Left kidney (tissue), 2 donors: ENCODE data around the gene CEBPE. TPM values are rescaled to one million over a fixed set of nuclear protein-coding genes. Genes with fewer than 3 reads are reported as not detected.
A peak's percentile ranks its signal among the peaks of the same experiment; 100 is the strongest.

Source experiments
- DNase-seq: peaks from one replicate; pipeline ENCODE4 v3.0.0-alpha.2; 2013
- polyA plus RNA-seq: library from polyadenylated mRNA; unstranded; fragments of 120-200 nt; gene quantifications from one replicate; pipeline ENCODE4 v1.2.1, GENCODE V29; 2013; ENCODE audit not compliant: insufficient read length

The CEBPE gene
- polyA plus RNA-seq, 1 donor, result 0.08 TPM

DNA sequence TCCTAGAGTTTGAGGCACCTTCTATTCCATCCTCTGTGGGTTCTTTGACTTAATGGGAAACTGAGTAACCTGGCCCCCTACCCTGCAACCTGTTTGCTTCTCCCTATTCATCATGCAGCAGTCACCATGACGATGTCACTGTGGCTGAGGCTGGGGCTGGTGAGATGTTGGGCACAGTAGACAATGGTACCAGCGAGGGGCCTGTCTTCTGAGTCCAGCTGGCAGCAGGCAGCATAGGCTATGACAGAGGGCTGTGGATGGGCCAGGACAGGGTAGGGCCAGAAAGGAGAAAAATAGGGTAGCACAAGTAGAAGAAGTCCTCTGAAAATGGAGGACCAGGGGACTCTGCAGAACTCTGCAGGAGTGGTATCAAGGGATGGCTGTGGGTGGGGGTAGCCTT, 16.3 kb downstream of the CEBPE start:
- no peak for DNase-seq

DNA sequence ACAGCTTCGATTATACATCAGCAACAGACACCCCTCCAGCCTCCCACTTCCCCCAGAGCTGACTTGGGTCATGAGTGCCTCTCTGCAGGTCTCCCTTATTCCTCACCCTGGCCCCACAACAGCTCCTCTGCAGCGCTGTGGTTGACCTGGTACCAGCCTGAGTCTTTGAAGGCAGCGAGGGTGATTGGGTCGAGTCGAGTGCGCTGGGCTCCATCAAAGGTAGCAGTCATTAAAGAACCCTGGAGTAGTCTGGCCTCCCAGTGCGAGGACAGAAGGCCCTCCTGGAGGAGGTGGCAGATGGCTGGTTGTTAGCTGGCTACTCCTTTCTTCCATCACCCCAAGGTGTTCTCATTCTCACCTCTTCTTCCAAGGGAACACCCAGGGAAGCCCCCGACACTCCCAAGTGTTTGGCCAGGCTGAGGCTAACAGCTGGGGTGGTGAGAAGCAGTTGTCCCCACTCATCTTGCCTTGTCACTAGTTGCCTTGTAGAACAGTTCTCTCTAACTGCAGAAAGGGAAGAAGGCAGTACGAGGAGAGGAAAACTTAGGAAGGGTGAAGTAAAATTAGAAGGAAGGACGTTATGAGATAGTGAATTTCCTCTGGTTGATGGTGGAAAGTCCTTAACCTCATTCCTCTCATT, 16.9 kb downstream of the CEBPE start:
- no peak for DNase-seq

DNA sequence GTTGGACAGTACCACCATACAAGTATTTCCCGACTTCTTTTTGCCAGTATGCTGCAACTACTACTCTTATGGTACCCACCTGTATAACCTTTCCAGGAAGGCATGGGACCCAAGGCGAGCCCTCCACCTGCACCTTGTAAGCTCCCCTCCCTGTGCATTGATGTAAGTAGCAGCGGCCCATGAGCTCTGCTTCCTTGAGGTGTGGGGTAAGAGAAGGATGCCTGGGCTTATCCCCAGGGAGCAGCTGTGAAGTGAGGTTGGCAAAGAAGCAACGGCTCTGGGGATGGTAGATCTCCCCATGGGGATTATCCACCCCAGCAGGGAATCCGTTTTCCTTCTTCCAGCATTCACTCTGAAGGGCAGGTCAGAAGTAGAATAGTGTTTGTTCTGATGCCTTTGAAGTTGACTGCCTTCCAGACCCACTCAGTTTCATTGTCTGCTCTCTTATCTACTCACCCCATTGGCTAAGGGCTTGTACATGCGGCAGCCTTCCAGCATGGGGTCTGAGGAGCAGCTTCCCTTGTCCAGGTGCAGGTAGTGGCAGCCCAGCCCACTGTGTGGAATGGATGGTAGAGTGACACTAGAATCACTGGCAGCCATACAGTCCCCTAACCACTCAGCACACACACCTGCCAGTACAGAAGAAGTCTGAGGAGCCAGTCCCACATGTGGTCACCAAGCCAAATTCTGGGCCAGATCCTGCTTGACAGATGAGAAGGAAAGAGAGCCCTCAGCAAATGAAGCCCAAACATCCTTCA, 17.7 kb downstream of the CEBPE start:
- DNase-seq, result no peak

DNA sequence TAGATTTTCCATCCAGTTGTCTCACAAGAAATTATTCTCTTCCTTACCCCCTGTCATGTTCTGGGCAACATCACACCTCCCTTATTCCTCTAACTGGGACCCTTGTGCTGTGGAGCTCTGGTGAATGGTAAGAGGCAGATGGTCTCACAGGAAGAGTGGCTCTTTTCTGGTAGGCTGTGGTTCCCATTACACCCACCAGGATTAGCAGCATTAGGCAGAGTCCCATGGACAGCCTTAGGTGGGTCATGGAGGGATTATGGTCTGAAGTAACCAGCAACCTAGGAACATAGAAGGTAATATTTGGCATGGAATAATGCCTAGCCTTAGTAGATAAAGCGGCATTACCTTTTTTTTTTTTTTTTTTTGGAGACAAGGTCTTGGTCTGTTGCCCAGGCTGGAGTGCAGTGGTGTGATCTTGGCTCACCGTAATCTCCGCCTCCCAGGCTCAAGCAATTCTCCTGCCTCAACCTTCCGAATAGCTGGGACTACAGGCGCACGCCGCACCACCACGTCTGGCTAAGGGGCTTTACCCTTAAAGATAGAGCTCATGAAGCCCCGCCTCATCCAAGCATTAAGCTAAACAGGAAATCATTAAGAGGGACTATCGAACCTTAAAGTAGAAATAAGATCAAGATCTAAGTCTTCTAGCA, 19.7 kb downstream of the CEBPE start:
- DNase-seq, result no peak

DNA sequence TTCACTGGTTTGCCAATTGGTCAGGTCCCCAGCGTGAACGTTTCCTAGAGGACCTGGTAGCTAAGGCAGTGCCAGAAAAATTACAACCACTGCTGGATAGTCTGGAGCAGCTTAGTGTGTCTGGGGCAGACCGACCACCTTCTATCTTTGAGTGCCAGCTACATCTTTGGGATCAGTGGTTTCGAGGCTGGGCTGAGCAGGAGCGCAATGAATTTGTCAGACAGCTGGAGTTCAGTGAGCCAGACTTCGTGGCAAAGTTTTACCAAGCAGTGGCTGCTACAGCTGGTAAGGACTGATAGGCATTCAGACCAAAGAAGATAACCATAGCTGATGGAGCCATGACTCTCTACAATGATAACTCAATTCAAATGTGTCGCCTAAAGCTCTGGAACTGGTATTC, 21.3 kb downstream of the CEBPE start:
- no peak for DNase-seq

DNA sequence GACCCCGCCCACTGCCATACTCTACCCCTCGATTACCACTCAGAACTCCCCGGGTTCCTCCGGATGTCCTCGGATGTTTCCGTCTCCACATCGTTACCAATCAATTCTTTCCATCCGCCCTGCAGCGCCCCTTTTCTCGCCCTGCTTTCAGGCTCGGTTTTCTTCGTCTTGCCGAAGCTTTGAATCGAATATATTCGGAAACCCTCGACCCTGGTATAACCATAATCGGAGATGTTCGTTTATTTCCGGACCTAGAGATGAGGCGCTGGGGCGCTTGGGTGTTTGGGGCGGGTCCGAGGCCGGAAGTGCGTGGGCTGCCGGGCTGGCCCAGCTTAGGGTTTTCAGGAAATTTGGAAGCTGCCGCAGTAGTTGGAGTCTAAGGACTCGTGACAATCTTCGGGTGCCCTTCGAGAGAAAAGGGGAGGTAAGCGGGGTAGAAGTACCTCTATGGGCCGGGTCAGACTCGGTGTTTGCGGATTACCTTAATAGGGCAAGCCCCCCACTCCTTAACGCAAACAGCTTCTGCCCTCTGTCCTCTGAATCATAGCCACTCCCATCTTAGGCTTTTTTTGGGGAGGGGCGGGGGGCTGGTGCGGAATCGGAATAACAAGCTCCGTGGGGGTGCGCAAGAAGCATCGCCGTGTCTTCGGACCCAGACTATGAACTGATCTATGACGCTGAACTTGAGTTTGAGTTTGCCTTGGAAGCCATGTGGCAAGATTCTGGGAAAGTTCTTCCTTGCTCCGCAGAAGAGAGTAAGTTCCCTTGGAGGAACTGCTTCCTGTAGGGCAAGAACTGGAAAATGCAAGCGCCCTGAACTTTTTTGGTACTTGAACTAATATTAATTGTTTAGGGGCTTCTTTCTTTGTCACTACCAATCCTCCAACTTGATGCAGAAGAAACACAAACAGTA, 23.6 kb downstream of the CEBPE start, which contains the start of gene C14orf119:
TSS of gene C14orf119 (plus strand) at position 310 of the 913 bp plus-strand sequence. CDS start 2,154 bp downstream, outside the sequence.
- DNase-seq, result peak; percentile 100

DNA sequence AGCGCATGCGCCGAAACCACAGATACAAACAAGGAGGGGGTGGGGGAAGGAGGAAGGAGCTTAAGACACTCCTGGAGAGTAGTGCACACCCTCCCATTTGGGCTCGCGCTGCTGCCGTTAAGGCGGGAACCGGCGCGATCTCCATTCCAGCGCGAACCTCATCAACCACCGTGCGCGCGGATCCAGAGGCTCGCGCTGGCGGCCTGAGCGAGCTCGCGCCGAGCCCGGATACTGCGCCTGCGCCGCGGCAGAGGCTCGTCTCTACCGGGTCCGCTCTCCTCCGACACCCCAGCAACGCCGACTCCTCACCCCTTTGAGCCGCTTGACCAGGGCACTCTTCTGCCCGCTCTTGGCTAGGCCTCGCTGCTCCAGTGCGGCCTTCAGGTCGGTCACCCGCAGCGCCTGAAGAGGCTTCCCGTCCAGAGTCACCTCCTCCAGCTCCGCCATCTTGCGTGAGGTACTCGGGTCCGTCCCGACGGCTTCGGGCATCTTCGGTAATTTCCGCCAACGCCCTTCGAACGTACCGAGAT, 24.3 kb downstream of the CEBPE start, which contains the start of gene ACIN1:
TSS of gene ACIN1 (minus strand) at position 471 of the 530 bp plus-strand sequence. CDS start at position 447, 24 bp downstream.
- peak; percentile 88 for DNase-seq

DNA sequence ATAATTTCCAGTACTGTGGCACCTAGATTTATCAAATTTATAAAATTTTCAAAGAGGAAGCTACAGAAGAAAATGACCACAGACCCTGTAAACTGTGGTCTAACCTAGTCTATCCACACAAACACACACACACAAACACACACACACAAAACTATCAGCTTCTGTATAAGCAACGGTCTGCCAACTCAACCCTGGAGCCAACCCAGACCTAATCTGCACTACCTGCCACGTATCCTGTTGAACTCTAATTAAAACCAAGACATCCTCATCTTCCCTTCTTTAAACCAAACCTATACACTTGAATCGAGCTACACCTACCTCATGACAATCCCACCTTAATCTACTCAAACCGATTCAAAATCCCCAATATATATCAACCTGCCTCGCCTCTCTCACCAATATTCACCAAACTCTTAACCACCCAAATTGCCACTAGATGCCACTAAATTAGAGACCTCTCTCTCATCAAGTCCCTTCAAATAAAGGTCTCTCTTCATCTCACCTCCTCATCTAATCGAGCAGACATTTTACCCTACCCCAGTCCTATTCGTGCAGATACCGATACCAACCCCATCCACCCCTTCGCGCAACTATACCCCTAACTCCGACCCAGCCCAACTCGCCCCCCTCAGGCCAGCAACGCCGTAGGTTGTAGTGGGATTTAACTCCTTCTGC, 24.9 kb downstream of the CEBPE start:
- DNase-seq, result no peak

DNA sequence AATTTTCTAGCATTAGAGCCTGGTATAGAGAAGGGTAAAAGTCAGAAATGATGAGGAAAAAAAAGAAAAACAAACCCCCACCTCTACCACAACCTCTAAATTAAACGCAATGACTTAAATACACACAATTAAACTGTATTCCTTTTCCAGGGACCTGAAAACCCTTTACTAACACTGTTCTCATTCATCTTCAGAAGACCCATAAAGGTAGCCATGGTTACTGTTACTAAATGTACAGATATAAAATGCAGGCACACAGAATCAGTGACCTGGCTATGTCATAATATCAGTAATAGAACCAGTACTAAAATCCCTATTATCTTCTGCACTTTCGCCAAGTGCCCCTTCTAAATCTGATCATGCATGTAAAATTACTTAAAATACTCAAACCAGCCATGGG, 25.5 kb downstream of the CEBPE start:
- no peak for DNase-seq

DNA sequence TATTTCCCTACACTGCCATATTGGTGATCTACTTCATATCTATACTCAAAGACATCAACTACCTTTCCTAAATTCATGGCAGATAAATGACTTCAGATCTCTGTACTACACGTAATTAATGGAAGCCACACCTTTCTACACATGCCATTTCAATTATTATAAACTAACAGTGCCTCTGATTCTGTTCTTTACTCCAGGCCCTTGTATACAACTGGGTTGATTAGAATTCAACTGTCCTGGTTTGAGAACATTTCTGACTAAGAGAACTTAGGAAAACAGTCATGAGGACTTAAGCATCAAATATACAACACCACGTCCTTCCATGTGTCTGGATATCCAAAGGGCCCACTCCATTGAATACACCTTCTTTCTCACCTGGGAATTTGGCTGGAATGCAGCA, 26.0 kb downstream of the CEBPE start:
- DNase-seq, result no peak

DNA sequence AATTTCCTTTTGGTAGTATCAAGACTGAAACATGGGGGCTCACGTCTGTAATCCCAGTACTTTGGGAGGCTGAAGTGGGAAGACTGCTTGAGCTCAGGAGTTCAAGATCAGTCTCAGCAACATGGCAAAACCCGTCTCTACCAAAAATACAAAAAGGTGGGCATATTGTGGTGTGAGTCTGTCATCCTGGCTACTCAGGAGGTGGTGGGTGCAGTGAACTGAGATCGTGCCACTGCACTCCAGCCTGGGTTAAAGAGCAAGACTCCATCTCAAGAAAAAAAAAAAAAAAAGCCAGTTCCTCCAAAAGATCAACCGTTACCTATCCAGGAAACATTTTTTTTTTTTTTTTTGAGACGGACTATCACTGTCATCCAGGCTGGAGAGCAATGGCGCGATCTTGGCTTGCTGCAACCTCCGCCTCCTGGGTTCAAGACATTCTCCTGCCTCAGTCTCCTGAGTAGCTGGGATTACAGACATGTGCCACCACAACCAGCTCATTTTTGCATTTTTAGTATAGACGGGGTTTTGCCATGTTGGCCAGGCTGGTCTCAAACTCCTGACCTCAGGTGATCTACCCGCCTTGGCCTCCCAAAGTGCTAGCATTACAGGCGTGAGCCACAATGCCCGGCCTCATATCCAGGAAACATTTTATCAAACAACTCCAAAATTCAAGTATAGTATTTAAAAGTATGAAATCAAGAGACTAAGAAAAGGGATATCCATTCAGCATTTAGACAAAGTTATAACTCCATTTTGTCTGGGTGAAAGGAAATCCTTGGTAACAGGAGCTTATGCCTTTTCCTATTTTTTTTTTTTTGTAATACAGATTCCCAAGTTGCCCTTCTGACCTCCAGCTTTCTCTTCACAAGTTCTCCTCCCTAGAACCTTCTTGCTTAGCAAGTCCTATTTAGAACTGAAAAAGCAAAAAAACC, 27.5 kb downstream of the CEBPE start:
- DNase-seq, result no peak

DNA sequence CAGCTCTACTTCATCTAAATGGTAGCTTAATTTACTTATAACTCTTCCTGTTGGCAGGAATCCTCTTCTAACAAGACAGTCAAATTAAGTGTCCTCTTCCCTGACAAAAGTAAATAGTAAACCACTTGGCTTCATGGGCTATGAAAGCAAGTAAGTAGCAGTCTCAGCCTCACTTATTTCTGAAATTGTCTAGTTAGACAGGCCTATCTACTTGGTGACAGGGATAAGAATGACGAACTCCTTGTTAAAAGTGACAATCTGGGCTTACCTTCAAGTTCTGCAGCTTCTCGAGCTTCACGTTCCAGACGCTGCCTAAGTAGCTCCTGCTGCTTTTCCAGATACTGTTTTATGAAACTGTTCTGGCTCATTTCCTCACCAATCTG, 28.8 kb downstream of the CEBPE start:
- no peak for DNase-seq

DNA sequence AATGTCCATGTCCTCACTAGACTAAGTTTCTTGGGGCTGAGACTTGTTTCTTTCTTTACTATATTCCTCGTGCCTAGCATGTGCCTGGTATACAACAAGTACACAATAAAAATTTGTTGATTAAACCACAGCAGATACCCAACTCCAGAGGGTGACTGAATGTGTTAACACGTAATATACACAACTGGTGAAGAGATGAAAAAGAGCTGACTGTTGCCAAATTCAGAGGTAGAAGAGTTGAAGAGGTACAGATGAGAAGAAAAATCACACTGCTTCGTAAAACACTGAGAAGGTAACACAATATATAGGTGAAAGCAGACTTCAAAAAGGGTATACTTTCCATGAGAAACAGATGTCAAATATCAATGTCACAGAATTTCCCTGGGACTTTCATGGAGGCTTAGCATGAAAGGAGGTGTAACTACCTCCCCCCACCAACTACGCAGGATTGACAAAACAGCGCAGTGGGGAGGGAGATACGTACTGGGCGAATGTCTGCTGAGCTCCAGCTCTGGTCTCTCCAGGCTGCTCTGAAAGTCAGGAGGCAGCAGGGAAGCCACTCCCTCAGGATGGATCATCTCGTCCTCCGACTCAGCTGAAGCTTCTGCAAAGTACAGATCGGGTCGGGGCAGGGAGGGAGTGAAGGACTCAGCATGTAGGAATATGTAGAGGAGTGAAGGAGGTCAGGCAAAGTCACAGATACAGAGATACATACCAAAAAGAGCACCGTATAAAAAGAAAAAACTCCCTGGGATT, 29.4 kb downstream of the CEBPE start:
- no peak for DNase-seq

DNA sequence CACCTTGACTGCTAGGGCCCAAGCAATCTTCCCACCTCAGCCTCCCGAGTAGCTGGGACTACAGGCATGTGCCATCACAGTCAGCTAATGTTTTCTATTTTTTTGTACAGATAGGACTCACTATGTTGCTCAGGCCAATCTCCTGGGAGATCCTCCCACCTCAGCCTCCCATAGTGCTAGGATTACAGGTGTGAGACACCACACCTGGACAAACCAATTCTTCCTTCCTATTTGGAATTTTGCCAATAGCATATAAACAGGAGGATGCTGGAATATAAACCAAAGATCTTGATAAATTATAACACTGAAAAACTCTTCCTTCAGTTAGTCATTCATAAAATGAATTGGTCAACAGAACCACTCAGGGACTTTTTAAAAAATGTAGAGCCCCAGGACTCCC, 32.5 kb downstream of the CEBPE start:
- DNase-seq, result no peak

DNA sequence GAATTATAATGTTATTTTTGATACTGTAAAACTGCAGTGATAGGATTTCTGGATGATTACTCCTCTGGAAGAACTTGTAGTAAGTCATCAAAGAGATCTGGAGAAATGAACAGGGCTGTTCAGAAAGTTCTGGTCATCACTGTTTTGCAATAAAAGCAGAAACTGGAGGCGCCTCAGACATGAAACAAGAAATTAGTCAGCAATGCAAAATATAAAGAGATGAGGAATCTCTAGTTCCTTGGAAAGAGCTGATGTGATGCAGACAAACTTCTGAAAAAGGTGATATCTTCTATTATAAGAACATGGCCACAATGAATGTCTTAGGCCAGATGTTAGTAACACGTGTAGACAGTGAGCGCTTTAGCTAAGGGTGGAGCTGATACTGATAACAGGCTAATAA, 33.6 kb downstream of the CEBPE start:
- no peak for DNase-seq

DNA sequence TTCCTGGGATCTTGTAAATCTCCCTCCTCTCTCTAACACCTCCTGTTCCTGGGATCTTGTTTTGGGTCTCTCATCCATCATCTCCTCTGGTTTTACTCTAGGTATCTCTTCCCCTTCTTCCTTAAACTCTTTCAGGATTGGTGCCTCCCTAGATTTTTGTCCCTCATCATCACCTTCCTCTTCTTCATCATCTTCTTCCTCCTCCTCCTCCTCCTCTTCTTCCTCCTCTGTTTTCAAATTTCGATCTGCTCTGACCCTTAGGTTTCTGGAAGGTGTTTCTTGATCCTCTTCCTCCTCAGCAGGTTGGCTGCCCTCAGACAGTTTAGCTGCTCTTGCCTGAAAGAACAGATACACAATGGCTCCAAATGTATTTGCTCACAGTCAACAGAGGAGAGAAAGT, 38.6 kb downstream of the CEBPE start:
- no peak for DNase-seq

DNA sequence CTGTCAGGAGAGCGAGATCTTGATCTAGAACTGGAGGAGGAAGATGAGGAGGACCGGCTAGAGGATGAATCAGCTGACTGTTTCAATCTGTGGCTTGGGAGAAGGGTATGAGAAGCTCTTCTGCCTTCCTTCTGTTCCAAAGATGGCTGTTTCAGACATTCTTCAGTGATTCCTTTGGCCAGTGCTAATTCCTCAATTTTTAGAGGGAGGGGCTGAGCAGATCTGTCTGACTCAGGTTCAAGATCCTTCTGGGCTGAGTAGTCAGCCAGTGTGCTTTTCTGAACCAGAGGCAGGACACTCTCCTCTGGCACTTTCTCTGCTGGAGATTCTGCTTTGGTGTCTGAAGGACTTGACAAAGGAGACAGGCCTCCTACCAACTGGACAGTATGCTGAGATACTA, 39.3 kb downstream of the CEBPE start:
- no peak for DNase-seq

DNA sequence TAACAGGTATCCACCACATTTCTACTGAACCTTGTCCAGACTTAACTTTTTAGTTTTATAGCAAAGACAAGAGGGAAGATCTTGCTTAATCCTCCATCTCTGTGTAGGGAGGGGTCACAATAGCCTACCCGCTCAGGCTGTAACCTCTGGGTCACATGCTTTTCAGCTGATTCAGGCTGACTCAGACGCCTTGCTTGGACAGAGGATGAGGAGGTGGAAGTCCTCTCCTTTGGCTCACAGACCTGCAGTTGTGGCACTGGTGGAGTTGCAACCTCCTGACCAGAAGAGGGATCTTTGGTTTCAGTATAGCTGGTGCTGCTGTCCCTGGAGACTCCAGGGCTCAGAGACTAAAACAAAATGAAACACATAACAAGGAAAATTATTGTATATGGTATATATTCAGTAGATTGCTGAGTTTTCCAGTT, 40.4 kb downstream of the CEBPE start:
- DNase-seq, result no peak

DNA sequence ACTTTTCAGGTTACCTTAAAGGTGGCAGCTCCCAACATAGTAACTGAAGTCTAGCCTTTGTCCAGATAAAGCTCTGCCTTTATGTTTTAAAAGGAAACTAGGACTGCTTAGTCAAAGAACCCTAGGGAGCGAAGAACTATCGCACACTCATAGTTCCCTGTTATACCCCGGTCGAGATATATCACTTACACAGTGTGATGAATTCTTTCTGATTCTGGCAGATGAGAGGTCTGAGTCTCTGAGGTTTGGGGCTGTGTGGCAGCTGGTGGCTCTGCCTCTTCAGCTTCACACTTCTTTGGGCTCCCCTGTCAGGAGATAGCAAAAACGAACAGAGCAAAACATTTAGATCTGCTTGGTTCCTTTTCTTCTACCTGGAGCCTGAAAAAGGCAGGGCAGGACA, 41.1 kb downstream of the CEBPE start:
- no peak for DNase-seq
